Measurements from ENCODE around the gene ETV5.

The ETV5 gene

DNA sequence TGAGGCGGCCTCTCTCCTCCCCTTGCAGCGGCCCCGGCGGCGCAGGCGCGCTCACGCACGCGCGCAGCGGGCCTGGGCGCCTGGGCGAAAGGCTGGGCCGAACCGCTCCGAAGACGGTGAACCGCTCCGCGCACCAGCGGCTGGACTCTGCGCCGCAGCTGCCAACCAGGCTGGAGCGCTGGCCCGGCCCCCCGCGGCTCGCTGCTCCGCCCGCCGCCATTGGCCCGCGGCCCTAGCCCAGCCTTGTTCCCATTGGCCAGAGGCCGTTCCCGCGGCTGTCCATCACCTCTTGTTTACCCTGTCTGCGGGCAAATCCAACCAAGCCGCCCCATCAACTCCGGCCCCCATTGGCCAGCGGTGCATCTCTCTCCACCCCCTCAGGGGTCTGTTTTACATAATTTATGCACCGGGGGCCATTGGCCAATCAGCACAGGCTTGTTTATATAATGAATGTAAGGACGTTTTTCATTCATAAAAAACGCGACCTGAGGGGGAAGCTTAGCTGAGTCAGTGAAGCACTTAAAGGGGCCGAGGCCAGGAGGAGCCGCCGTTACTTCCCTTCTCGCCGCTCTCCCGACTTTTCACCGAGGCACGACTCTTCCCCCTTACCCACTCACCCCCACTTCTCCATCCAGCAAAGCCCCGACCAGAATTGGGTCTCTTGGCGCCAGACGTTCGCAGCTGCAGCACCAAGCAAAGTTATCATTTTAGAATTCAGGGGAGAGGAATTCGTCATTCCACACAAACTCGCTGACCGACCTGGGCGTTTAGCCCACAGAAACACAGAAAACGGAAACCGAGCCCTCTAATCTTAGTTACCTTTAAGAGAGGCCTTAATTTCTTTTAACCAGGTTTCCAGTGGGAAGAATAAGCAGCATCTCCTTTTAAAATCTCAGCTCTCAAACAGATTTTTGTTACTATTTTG, at the start of gene ETV5:
Gene ETV5, minus strand, starts transcription at position 149 of the 925 bp plus-strand sequence. CDS start 3,221 bp downstream, outside the sequence.
- TF ChIP-seq ZNF274 (IDR thresholded peaks at IDR 0.05; ENCODE audit: low read depth, low read length) = no peak
- peak within 1 kb of the TSS; percentile 71 for H3K4me3 ChIP-seq (ENCODE audit: low read length)

DNA sequence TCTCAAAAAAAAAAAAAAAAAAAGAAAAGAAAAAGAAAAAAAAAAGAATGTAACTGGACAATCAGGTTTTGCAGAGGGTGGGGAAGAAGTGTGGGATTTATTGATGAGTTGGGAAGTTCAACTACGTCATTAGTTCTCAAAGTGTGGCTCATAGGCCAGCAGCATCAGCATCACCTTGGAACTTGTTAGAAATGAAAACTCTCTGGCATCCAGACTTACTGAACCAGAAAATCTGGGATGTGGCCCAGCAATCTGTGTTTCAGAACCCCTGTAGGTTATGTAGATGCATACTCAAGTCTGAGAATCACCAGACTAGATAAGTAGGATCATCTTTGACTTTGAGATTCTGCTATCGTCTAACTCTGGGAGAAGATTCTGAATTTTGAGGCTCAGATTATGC, 45.8 kb upstream of the ETV5 start:
- H3K4me3 ChIP-seq (ENCODE audit: low read length) = no peak overlapping the region
- no peak for TF ChIP-seq ZNF274 (IDR thresholded peaks at IDR 0.05; ENCODE audit: low read depth, low read length)

DNA sequence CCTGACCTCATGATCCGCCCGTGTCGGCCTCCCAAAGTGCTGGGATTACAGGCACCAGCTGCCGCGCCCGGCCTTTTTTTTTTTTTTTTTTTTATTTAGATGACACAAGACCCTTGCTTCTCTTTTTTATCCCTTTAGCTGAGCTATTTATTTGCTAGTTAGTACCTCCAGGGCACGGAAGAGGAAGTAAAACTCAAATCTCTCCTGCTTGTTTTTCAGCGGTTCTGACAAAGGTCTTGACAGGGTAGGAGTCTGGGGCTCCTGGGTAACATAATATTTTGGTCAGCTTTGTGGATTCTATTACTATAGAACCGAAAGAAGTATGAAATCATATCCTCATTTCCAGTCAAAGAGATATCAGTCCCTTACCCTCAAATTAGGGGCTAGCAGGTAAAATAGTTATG, 44.0 kb upstream of the ETV5 start:
- no peak for TF ChIP-seq ZNF274 (IDR thresholded peaks at IDR 0.05; ENCODE audit: low read depth, low read length)
- no peak overlapping the region; the same call in 1 of the 2 replicates for H3K4me3 ChIP-seq (ENCODE audit: low read length)

DNA sequence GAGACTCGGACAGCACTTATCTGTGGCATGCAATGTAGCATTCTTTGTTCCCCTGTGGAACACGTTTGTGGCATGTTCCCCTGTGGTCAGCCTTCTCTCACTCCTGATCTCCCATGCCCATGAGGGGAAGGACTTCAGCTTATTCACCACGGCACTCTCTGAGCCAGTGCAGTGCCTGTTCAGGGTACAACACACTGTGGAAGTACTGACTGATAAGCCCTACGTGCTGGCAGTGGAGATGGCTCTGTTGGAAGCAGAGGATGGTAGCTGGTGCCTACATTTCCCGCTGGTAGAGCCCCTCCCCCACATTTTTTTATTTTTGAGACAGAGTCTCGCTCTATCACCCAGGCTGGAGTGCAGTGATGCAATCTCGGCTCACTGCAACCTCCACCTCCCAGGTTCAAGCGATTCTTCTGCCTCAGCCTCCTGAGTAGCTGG, 43.5 kb upstream of the ETV5 start:
- TF ChIP-seq ZNF274 (IDR thresholded peaks at IDR 0.05; ENCODE audit: low read depth, low read length) = no peak
- H3K4me3 ChIP-seq (ENCODE audit: low read length) = no peak overlapping the region; the same call in 1 of the 2 replicates

DNA sequence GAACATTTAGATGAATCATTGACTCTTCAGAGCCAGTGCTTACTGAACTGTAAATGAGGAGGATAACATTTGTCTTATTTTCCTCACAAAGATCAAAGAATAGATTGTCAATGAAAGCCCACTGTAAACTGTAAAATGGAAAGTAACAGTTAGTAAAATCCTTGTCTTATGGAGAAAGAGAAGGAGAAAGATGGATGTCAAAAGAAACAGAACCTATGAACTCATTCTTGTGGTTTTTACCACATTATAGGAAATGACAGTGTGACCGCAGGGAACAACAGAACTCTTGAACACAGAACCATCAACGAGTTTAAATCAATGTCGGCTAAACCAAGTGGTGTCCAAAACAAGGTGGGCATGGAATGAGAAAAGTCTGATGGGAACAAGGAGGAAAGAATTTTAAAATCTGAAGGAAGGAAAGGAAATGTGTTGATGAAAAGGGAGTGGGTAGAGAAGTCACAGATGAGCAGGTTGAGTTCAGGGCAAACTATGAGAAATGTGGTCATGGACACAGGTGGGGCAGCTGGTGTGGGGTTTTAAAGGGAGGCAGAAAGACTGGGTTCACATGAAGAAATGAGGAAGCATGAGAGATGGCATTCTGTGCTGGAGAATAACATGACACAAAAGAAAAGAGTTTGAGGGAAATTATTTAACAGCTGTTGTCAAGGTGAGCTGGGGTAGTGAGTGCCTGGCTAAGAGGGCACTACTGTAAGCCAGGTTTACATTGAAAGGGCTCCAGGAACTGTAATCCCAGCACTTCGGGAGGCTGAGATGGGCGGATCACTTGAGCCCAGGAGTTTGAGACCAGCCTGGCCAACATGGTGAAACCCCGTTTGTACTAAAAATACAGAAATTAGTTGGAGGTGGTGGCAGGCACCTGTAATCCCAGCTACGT, 42.4 kb upstream of the ETV5 start:
- H3K4me3 ChIP-seq (ENCODE audit: low read length) = no peak overlapping the region
- TF ChIP-seq ZNF274 (IDR thresholded peaks at IDR 0.05; ENCODE audit: low read depth, low read length) = no peak

DNA sequence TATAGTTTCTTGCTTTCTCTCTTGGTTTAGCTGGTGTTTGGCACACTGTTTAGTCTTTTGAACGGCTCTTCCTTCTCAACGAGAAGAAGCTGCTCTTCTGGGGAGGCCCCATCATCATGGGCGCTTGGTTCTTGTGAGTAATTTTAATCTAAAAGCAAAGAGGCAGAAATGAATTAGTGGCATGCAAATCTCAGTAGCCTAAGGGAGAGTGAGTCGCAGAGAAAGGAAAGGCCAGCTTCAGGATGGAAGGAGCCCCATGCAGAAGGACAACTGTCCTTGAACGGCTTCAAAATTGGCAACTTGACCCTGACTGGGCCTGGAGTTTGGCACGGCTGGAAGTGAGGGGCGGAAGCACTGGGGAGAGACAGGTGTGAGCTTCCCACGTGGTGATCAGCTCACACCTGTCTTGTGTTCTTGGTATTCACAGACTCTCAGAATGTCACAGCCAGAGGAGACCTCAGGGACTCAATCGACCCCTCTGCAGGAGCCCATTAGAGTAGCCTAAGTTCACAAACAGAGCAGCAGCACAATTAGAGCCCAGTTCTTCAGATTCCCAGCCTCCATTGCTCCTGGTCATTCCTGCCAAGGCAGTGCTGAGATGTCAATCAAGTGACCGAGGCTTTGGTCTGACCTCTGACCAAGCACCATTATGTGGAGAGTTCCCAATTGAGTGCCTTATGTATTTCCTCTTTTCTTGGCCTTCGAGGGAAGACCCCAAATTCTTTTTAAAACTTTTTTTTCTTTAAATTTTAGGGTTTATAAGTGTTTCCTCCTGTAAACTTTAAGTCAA, 41.3 kb upstream of the ETV5 start:
- TF ChIP-seq ZNF274 (IDR thresholded peaks at IDR 0.05; ENCODE audit: low read depth, low read length) = no peak
- H3K4me3 ChIP-seq (ENCODE audit: low read length) = no peak overlapping the region

DNA sequence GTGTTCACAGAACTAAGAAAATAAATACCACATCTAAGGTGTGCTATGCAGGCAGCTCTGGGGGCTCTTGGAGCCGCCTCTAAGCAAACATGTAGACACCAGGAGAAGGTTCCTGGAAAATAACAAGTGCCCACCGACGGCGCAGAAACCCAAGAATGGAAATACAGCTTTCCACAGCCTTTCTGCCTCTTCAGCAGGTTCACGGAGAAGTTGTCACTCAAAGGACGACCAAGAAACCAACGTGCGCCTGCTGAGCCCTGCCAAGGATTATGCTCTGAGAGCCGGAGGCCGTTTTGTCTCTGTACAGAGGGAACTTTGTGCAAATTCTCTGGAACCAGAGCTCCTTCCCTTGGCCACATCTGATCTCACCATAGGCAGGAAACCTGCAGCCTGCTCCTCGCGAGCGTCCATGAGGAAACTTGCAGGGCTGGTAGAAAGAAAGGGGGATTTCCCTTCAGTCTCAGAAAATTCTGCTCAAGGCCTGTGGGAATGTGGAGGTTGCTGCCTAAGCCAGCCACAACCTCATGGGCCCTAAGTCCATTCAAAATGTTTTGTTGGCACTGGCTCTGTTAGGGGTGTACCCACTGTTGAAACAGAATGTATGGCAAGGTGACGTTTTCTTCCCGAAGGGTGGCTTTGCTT, 40.6 kb upstream of the ETV5 start:
- H3K4me3 ChIP-seq (ENCODE audit: low read length) = no peak overlapping the region

DNA sequence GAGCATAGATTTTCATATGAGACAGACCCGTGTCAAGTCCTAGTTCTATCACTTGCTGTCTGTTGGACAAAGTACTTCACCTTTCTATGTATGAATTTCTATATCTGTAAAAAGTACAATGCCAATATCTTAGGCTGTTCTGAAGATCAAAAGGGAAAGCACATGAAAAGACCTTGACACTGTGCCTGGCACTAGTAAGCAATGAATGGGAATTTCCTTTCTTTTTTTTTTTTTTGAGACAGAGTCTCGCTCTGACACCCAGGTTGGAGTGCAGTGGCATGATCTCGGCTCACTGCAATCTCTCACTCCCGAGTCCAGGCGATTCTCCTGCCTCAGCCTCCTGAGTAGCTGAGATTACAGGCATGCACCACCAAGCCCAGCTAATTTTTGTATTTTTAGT, 35.4 kb upstream of the ETV5 start:
- no peak for TF ChIP-seq ZNF274 (IDR thresholded peaks at IDR 0.05; ENCODE audit: low read depth, low read length)
- no peak overlapping the region for H3K4me3 ChIP-seq (ENCODE audit: low read length)

More for the DNA sequence above, 40.6 kb upstream of the ETV5 start:
- TF ChIP-seq ZNF274 (IDR thresholded peaks at IDR 0.05; ENCODE audit: low read depth, low read length) = no peak

DNA sequence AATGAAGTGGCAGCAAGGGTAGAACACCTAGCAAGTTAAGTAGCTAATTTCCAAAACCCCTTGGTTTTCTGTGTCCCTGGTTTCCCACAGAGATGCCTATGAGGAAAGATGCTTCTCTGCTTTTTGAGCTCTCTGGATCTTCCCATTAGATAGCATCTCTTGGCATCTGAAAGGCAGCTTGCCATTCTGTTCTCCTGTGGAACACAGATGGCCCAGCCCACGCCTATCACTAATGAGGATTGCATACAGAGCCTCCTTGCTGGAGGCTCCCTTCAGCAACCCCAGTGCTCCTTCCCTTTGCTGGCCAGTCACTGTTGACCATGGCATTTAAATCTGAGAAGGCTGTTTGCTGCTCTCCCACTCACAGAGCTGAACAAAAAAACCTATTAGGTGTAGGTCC, 34.4 kb upstream of the ETV5 start:
- TF ChIP-seq ZNF274 (IDR thresholded peaks at IDR 0.05; ENCODE audit: low read depth, low read length) = no peak
- no peak overlapping the region for H3K4me3 ChIP-seq (ENCODE audit: low read length)

DNA sequence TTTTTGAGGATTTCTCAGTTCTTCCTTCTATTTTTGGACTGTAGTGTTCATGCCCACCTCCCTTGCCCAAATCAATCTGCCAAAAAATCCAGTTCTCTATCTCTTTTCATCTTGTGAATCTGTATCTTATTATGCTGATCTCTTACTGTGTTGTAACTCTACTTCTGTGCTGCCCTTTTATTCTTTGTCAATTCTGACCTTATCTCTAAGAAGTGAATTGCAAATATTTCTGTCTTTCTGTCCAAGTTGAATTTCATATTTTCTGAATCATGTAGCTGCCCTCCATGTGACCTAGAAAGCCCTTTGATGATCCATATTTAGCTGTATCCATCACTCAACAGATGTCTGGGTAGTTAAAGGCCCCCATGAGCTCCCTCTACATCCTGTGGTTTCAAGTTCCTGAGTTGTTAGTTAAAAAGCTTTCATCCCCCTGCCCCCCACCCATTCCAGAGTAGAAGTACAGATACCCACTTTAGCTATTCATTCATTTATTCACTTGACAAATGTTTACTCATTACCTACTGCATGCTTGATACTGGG, 33.6 kb upstream of the ETV5 start:
- TF ChIP-seq ZNF274 (IDR thresholded peaks at IDR 0.05; ENCODE audit: low read depth, low read length) = no peak
- no peak overlapping the region for H3K4me3 ChIP-seq (ENCODE audit: low read length)

DNA sequence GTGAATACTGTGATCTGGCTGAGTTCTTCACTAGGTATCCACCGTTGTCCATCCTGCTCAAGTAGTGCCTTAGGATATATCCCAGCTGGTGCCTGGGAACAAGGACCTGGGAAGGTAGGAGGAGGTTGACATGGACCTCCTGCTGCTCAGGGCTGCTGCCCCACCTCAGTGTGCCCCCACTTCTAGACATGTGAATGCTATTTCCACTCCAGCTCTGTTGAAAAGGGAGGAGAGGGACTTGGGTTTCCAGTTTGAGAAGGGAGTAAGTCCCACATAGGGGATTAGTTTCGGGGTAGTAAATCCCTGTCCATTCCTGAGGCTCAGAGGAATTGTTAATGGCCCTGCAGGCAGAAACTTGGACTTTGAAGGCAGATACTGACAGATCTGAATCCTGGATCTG, 32.9 kb upstream of the ETV5 start:
- H3K4me3 ChIP-seq (ENCODE audit: low read length) = no peak overlapping the region
- no peak for TF ChIP-seq ZNF274 (IDR thresholded peaks at IDR 0.05; ENCODE audit: low read depth, low read length)

DNA sequence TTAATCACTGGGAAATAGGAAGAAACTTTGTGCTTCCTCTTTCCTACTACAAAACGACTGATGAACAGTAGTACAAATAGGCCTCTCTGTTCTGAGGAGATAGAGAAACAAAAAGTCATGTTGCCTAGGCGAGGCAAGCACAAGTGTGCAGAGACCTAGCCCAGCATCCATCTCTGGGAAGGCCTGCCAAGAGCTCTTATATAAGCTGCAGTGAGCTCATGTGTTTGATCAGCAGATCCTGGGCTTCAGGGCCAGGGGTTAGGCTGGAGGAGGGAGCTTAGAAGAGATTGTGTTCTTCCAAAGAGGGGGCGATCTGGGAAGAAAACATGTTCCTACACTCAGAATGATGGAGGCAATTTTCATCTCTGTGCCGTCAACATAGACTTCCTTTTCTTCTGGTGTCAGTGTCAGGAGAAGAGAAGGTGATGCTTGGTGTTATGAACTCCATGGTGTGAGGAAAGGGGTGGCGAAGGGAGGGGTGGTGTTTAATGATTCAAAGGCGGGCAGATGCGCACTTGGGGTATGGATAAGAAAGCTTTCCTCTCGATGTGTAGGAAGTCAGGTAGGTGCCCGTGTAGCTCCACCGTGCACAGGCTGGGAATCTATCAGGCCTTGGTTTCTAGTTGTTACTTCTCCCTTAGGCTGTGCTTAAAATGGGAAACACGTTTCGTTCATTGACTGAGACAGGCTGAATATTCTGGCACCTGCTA, 29.5 kb upstream of the ETV5 start:
- TF ChIP-seq ZNF274 (IDR thresholded peaks at IDR 0.05; ENCODE audit: low read depth, low read length) = no peak
- no peak overlapping the region for H3K4me3 ChIP-seq (ENCODE audit: low read length)

Measured in GM08714 (cell line).